GM21717 (cell line): ENCODE measurements around the gene KCNJ2.

Experiments
- ATAC-seq: cut with Tn5 transposase; IDR thresholded peaks from one replicate; pipeline ENCODE4 v1.9.1; 2021; ENCODE audit warnings: mild to moderate bottlenecking, moderate library complexity; ENCODE audit not compliant: unreplicated experiment

Gene KCNJ2

GRCh38 chr17:70168977-70169708, at the start of gene KCNJ2:
Gene KCNJ2 (plus strand): TSS chr17:70169532. CDS start chr17:70175040, 5,508 bp downstream.
- peak; percentile 90 for ATAC-seq

- ATAC-seq = no peak
Measured at GRCh38 chr17:70119545-70119944, 49.8 kb upstream of the KCNJ2 start.

GRCh38 chr17:70119983-70120382, 49.3 kb upstream of the KCNJ2 start:
- ATAC-seq = no peak

- no peak for ATAC-seq
Measured at GRCh38 chr17:70120425-70120824, 48.9 kb upstream of the KCNJ2 start.

GRCh38 chr17:70121126-70121525, 48.2 kb upstream of the KCNJ2 start:
- no peak for ATAC-seq

GRCh38 chr17:70123193-70123592, 46.1 kb upstream of the KCNJ2 start:
- ATAC-seq = no peak

GRCh38 chr17:70124723-70125122, 44.6 kb upstream of the KCNJ2 start:
- ATAC-seq = no peak

GRCh38 chr17:70127221-70127873, 42.0 kb upstream of the KCNJ2 start:
- no peak for ATAC-seq

- no peak for ATAC-seq
Measured at GRCh38 chr17:70128727-70129238, 40.5 kb upstream of the KCNJ2 start.

GRCh38 chr17:70130289-70130688, 39.0 kb upstream of the KCNJ2 start:
- ATAC-seq = no peak

- ATAC-seq = no peak
Measured at GRCh38 chr17:70132505-70132904, 36.8 kb upstream of the KCNJ2 start.

GRCh38 chr17:70134042-70134441, 35.3 kb upstream of the KCNJ2 start:
- no peak for ATAC-seq

- no peak for ATAC-seq
Measured at GRCh38 chr17:70134777-70135176, 34.6 kb upstream of the KCNJ2 start.

GRCh38 chr17:70136131-70136530, 33.2 kb upstream of the KCNJ2 start:
- no peak for ATAC-seq

GRCh38 chr17:70137451-70138230, 31.7 kb upstream of the KCNJ2 start:
- ATAC-seq = peak; percentile 100

- ATAC-seq = no peak
Measured at GRCh38 chr17:70138291-70138865, 31.0 kb upstream of the KCNJ2 start.

- no peak for ATAC-seq
Measured at GRCh38 chr17:70139449-70139993, 29.8 kb upstream of the KCNJ2 start.

- ATAC-seq = no peak
Measured at GRCh38 chr17:70144260-70144846, 25.0 kb upstream of the KCNJ2 start.

- ATAC-seq = no peak
Measured at GRCh38 chr17:70153210-70153609, 16.1 kb upstream of the KCNJ2 start.

GRCh38 chr17:70157151-70157550, 12.2 kb upstream of the KCNJ2 start:
- no peak for ATAC-seq
